ENCODE measurements around the gene MED8. TPM values are rescaled to one million over a fixed set of nuclear protein-coding genes. Genes with fewer than 3 reads are reported as not detected.

The MED8 gene
- total RNA-seq, 2 experiments from 2014 or later, result 45.8 to 45.9 TPM

DNA sequence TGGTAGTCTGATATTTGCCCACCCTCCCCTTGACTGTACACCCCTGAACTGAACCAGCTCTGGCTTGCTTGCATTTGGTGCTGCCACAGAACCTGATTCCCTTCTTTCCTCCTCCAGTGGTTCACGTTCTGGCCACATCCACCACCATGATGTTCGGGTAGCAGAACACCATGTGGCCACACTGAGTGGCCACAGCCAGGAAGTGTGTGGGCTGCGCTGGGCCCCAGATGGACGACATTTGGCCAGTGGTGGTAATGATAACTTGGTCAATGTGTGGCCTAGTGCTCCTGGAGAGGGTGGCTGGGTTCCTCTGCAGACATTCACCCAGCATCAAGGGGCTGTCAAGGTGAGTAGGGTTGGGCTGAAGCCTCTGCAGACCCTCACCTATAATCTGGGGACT lies 29.0 kb downstream of the MED8 start:
- no peak overlapping the region for H3K27ac Mint-ChIP-seq
- peak overlapping the region; percentile 94 for H3K4me3 Mint-ChIP-seq
- CTCF ChIA-PET, result interaction anchor here (0.7 kb wide), 1 partner anchor 287 kb away, joined by 3 read pairs; no protein-coding TSS in a partner anchor
- intact Hi-C loops (cut with micrococcal nuclease), result loop anchor here (10.0 kb wide), 1 partner anchor 584 kb away; the partner anchor contains the start of gene IPO13
- no peaks in the 10 kb centered on the region for H3K27me3 Mint-ChIP-seq (ENCODE audit: low read depth)
- no peak for DNase-seq
- peaks cover 37% of the 10 kb centered on the region for H3K4me1 Mint-ChIP-seq (ENCODE audit: low read depth)
- no peaks in the 10 kb centered on the region for H3K9me3 Mint-ChIP-seq
- H3K36me3 Mint-ChIP-seq (ENCODE audit: low read depth), result peaks cover 49% of the 10 kb centered on the region

DNA sequence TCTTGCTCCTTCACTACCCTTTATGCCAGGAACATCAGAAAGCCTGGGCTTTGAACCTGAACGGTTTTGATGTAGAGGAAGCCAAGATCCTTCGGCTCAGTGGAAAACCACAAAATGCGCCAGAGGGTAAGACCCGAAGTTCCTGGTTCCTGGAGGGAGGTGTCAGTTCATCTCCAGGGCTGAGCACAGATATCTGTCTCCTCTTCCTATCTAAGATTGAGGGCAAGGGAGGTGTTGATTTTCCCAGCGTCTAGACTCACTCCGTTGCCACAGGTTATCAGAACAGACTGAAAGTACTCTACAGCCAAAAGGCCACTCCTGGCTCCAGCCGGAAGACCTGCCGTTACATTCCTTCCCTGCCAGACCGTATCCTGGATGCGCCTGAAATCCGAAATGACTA lies 29.9 kb downstream of the MED8 start:
- CTCF ChIA-PET, result interaction anchor here (2.7 kb wide), 1 partner anchor 9 kb away, joined by 12 read pairs; the partner anchor contains the start of gene ELOVL1
- H3K4me3 Mint-ChIP-seq, result peak overlapping the region; percentile 94
- no peaks in the 10 kb centered on the region for H3K9me3 Mint-ChIP-seq
- peaks cover 32% of the 10 kb centered on the region for H3K4me1 Mint-ChIP-seq (ENCODE audit: low read depth)
- H3K27me3 Mint-ChIP-seq (ENCODE audit: low read depth), result no peaks in the 10 kb centered on the region
- H3K36me3 Mint-ChIP-seq (ENCODE audit: low read depth), result peaks cover 47% of the 10 kb centered on the region
- H3K27ac Mint-ChIP-seq, result peak overlapping the region; percentile 28
- intact Hi-C loops (cut with micrococcal nuclease), result loop anchor here (2.0 to 10.0 kb wide), 5 partner anchors 95 to 593 kb away; partner anchors contain the start of genes C1orf50, CFAP57, EBNA1BP2 and IPO13
- DNase-seq, result no peak

DNA sequence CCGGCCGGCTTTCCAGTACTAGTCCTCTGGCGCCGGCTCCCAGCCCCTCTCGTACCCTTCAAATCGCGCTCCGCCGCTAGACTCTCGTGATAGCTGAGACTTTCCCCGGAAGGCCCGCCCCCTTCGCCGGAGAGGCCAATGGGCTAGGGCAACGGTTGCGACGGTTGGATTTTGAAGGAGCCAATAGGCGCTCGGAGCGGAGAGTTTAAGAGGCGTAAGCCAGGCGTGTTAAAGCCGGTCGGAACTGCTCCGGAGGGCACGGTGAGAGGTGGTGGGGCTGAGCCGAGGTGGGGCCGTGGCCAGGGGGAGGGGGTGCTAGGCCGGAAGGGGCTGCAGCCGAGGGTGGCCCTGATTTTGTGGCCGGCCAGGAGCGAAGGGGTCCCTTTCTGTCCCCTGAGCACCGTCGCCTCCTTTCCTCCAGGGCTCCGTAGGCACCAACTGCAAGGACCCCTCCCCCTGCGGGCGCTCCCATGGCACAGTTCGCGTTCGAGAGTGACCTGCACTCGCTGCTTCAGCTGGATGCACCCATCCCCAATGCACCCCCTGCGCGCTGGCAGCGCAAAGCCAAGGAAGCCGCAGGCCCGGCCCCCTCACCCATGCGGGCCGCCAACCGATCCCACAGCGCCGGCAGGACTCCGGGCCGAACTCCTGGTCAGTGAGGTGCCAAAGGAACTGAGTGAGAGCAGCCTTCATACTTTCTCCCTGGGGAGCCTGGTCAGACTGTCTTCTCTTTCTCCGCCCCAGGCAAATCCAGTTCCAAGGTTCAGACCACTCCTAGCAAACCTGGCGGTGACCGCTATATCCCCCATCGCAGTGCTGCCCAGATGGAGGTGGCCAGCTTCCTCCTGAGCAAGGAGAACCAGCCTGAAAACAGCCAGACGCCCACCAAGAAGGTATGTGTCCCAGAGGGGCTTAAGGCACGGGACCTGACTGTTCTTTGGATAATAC lies 30.6 kb downstream of the MED8 start, which contains the start of gene CDC20:
Gene CDC20, plus strand, starts transcription at position 236 of the 948 bp plus-strand sequence. Its CDS starts 235 bp downstream, at position 471.
- H3K36me3 Mint-ChIP-seq (ENCODE audit: low read depth), result peaks cover 46% of the 10 kb centered on the region
- CTCF ChIA-PET, result interaction anchor here (1.0 to 2.7 kb wide), 5 partner anchors 9 to 132 kb away, joined by 3 to 12 read pairs (median 5); partner anchors contain the start of gene ELOVL1
- peaks cover 32% of the 10 kb centered on the region for H3K4me1 Mint-ChIP-seq (ENCODE audit: low read depth)
- H3K9me3 Mint-ChIP-seq, result no peaks in the 10 kb centered on the region
- H3K4me3 Mint-ChIP-seq, result peak within 1 kb of the TSS; percentile 94
- peak within 1 kb of the TSS; percentile 85 for H3K27ac Mint-ChIP-seq
- no peaks in the 10 kb centered on the region for H3K27me3 Mint-ChIP-seq (ENCODE audit: low read depth)
- intact Hi-C loops (cut with micrococcal nuclease), result loop anchor here (1.0 to 2.0 kb wide), 9 partner anchors 9 to 592 kb away; partner anchors contain the start of genes C1orf50, CFAP57, EBNA1BP2 and ELOVL1
- DNase-seq, result peak; percentile 100

DNA sequence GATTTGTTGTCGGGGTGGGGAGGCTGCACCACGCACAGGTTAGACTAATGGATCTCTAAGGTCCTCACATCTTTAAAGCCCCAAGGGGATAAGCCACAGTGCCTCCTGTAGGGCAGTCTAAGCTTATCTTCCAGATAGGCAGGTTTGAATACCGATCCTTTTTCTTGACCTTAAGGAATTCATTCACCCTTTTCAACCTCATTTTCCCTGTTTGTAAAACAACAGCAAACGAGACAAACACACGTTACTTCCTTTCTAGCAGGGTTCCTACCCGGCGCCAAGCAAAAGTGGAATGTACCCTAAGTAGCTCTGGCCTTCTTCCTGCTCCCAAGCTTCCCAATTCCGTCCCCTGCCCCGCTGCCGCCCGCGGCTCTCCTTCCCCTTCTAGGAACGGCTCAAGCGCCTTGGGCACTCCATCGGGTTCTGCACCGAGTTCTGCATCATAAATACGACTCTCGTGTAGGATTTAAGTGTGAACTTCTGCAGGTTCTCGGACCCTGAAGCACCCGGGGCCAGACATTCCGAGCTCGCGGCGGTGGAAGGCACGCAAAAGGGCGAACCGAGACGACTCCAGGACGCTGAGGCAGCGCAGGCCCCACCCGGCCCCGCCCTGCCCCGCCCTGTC lies 31.4 kb downstream of the MED8 start:
- Mint-ChIP-seq H3K4me1 (ENCODE audit: low read depth) (peaks cover 29% of the 10 kb centered on the region), H3K36me3 (ENCODE audit: low read depth) (peaks cover 42% of the 10 kb centered on the region), H3K4me3 (peak overlapping the region; percentile 94), H3K27me3 (ENCODE audit: low read depth) (no peaks in the 10 kb centered on the region), H3K9me3 (no peaks in the 10 kb centered on the region), H3K27ac (peak overlapping the region; percentile 85)
- DNase-seq, result peak; percentile 56
- intact Hi-C loops (cut with micrococcal nuclease), result loop anchor here (1.0 to 2.0 kb wide), 9 partner anchors 10 to 591 kb away; partner anchors contain the start of genes C1orf50, CFAP57, EBNA1BP2 and ELOVL1
- CTCF ChIA-PET, result interaction anchor here (0.6 to 2.7 kb wide), 7 partner anchors 10 to 690 kb away, joined by 3 to 12 read pairs (median 4); partner anchors contain the start of gene ELOVL1

DNA sequence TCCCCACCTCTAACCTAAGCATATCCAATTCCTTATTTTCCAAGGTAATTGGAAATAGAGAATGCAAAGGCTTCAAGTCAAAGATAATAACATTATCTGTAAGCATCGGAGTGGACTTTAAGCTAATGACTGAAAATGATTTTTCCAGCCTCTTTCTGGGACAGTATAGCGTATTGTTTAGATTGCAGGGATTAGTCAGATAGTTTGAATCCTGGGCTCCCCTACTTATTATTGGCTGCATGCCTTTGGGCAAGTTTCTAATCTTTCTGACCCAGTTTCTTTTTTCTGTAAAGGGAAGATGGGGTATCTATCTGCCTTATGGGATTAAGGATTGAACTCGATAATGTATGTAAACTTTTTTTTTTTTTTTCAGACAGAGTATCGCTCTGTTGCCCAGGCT lies 32.3 kb downstream of the MED8 start:
- intact Hi-C loops (cut with micrococcal nuclease), result no loop called here
- H3K36me3 Mint-ChIP-seq (ENCODE audit: low read depth), result peaks cover 38% of the 10 kb centered on the region
- no peak overlapping the region for H3K27ac Mint-ChIP-seq
- H3K9me3 Mint-ChIP-seq, result no peaks in the 10 kb centered on the region
- CTCF ChIA-PET, result interaction anchor here (0.6 to 2.7 kb wide), 3 partner anchors 11 to 57 kb away, joined by 3 to 12 read pairs (median 6); partner anchors contain the start of gene ELOVL1
- DNase-seq, result no peak
- peak overlapping the region; percentile 94 for H3K4me3 Mint-ChIP-seq
- H3K4me1 Mint-ChIP-seq (ENCODE audit: low read depth), result peaks cover 29% of the 10 kb centered on the region
- H3K27me3 Mint-ChIP-seq (ENCODE audit: low read depth), result no peaks in the 10 kb centered on the region

DNA sequence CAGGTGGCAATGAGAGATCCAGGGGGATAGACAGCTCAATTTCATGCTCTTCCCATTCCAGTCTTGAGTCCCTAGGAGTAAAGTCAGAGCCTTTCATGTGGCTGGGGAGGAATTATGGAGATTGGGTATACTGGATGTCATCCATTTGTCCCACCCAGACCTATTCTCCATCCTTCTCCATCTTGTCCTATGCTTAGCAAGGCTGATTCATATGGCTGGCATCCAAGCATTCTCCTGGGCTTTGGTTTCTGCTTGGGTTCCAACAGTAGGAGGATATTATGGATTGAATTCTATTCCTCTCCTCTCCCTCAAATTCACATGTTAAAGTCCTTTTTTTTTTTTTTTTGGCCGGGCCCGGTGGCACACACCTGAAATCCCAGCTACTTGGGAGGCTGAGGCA lies 34.7 kb downstream of the MED8 start:
- no peak for DNase-seq
- H3K36me3 Mint-ChIP-seq (ENCODE audit: low read depth), result peaks cover 15% of the 10 kb centered on the region
- H3K9me3 Mint-ChIP-seq, result no peaks in the 10 kb centered on the region
- CTCF ChIA-PET, result interaction anchor here (0.6 kb wide), 1 partner anchor 12 kb away, joined by 3 read pairs; no protein-coding TSS in a partner anchor
- no peak overlapping the region for H3K4me3 Mint-ChIP-seq
- H3K27me3 Mint-ChIP-seq (ENCODE audit: low read depth), result no peaks in the 10 kb centered on the region
- H3K4me1 Mint-ChIP-seq (ENCODE audit: low read depth), result peaks cover 10% of the 10 kb centered on the region
- no peak overlapping the region for H3K27ac Mint-ChIP-seq
- intact Hi-C loops (cut with micrococcal nuclease), result no loop called here

DNA sequence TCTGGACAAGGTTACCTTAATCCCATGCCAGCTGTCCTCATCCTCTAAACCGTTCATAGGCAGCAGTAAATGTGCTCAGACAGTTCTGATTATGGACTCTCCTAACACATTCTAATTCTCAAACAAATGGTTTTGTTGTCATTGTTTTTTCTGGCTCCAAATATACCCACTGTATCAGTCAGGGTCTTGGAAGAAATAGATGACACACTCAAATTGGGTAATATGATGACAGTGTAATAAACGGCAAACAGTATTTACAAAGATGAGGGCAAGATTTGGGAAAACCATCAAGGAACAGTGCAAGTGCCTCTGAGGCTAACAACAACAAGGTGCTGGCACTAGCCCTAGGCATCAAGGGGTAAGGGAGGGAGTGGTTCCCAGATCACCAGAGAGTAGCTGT lies 35.1 kb downstream of the MED8 start:
- Mint-ChIP-seq H3K36me3 (ENCODE audit: low read depth) (peaks cover 10% of the 10 kb centered on the region), H3K4me1 (ENCODE audit: low read depth) (peaks cover 10% of the 10 kb centered on the region), H3K27ac (no peak overlapping the region), H3K9me3 (no peaks in the 10 kb centered on the region), H3K27me3 (ENCODE audit: low read depth) (no peaks in the 10 kb centered on the region), H3K4me3 (no peak overlapping the region)
- no peak for DNase-seq
- CTCF ChIA-PET, result interaction anchor here (0.6 kb wide), 1 partner anchor 12 kb away, joined by 3 read pairs; no protein-coding TSS in a partner anchor
- intact Hi-C loops (cut with micrococcal nuclease), result no loop called here

GRCh38 chr1:43352881-43353280 lies 36.7 kb downstream of the MED8 start:
- peaks cover 5% of the 10 kb centered on the region for H3K36me3 Mint-ChIP-seq (ENCODE audit: low read depth)
- H3K4me1 Mint-ChIP-seq (ENCODE audit: low read depth), result peaks cover 10% of the 10 kb centered on the region
- CTCF ChIA-PET, result no interaction called here
- no peak overlapping the region for H3K4me3 Mint-ChIP-seq
- H3K9me3 Mint-ChIP-seq, result no peaks in the 10 kb centered on the region
- no peaks in the 10 kb centered on the region for H3K27me3 Mint-ChIP-seq (ENCODE audit: low read depth)
- intact Hi-C loops (cut with micrococcal nuclease), result no loop called here
- no peak overlapping the region for H3K27ac Mint-ChIP-seq
- no peak for DNase-seq

GRCh38 chr1:43352351-43352705 lies 37.3 kb downstream of the MED8 start:
- intact Hi-C loops (cut with micrococcal nuclease), result no loop called here
- no peaks in the 10 kb centered on the region for H3K27me3 Mint-ChIP-seq (ENCODE audit: low read depth)
- no peaks in the 10 kb centered on the region for H3K9me3 Mint-ChIP-seq
- CTCF ChIA-PET, result no interaction called here
- peaks cover 6% of the 10 kb centered on the region for H3K4me1 Mint-ChIP-seq (ENCODE audit: low read depth)
- peaks cover 5% of the 10 kb centered on the region for H3K36me3 Mint-ChIP-seq (ENCODE audit: low read depth)
- no peak overlapping the region for H3K27ac Mint-ChIP-seq
- no peak for DNase-seq
- no peak overlapping the region for H3K4me3 Mint-ChIP-seq

DNA sequence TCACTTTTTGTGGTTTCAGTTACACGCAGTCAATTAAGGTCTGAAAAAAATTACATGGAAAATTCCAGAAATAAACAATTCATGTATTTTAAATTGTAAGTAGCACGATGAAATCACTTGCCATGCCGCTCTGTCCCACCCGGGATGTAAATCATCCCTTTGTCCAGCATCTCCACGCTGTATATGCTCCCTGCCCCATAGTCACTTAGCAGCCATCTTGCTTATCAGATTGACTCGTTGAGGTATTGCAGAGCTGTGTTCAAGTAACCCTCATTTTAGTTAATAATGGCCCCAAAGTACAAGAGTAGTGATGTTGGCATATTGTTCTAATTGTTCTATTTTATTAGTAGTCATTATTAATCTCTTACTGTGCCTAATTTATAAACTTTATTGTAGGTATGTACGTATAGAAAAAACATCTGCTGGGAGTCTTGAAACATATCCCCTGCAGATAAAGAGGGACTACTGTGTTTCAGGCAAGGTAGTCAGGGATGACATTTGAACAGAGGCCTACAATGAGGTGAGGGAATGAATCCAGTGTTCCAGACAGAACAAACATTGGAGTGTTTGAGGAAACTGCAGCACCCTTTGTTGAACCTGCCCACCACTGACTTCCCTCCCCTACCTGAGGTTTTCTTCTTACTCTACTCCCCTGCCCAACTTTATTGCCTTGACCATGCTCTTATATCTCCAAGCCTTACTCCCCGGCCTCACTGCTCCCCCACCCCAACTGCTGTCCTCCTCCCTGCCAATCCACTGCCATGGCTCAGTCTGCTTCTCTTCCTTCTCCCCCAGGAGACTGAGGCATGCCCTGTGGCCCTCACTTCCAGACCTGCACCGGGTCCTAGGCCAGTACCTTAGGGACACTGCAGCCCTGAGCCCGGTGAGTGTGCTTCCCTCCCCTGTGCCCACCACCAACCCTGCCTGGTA lies 37.9 kb downstream of the MED8 start:
- Mint-ChIP-seq H3K27ac (no peak overlapping the region), H3K4me1 (ENCODE audit: low read depth) (peaks cover 6% of the 10 kb centered on the region), H3K27me3 (ENCODE audit: low read depth) (no peaks in the 10 kb centered on the region), H3K36me3 (ENCODE audit: low read depth) (peaks cover 2% of the 10 kb centered on the region), H3K9me3 (no peaks in the 10 kb centered on the region), H3K4me3 (no peak overlapping the region)
- no peak for DNase-seq
- intact Hi-C loops (cut with micrococcal nuclease), result no loop called here
- CTCF ChIA-PET, result interaction anchor here (1.5 kb wide), 1 partner anchor 63 kb away, joined by 4 read pairs; no protein-coding TSS in a partner anchor

DNA sequence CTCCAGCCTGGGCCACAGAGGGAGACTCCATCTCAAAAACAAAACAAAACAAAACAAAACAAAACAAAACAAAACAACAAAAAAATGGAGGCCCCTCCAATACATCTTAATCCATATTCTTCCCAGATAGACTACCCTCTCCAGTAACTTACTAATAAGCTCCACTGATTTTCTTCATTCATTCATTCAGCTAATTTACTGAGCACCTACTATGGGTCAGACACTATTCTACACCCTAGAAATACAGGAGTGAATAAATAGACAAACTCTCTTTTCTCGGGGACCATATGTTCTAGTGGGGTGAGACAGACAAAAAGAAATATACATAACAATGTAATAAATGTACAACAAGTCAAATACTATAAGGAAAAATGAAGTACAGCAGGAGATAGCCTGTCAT lies 38.6 kb downstream of the MED8 start:
- no peak overlapping the region for H3K4me3 Mint-ChIP-seq
- H3K36me3 Mint-ChIP-seq (ENCODE audit: low read depth), result peaks cover 2% of the 10 kb centered on the region
- CTCF ChIA-PET, result interaction anchor here (1.5 kb wide), 1 partner anchor 64 kb away, joined by 4 read pairs; no protein-coding TSS in a partner anchor
- no peaks in the 10 kb centered on the region for H3K27me3 Mint-ChIP-seq (ENCODE audit: low read depth)
- intact Hi-C loops (cut with micrococcal nuclease), result no loop called here
- peaks cover 6% of the 10 kb centered on the region for H3K4me1 Mint-ChIP-seq (ENCODE audit: low read depth)
- DNase-seq, result no peak
- H3K9me3 Mint-ChIP-seq, result no peaks in the 10 kb centered on the region
- H3K27ac Mint-ChIP-seq, result peak overlapping the region; percentile 37
